K562 (cell line): ENCODE results near the gene ZSCAN12. TPM values are rescaled to one million over a fixed set of nuclear protein-coding genes. Genes with fewer than 3 reads are reported as not detected.

ENCODE experiments used
- ATAC-seq: fragments of 200-7000 bp; cut with Tn5 transposase; 3 replicates; pipeline ENCODE4 v1.9.1; 2020; ENCODE audit warnings: moderate library complexity
- BruUV-seq: library from RNA; stranded (reverse); fragments of 400-500 nt; replicated peaks from 2 replicates; lab custom pipeline; 2021; lab: Mats Ljungman, UMichigan
- CTCF ChIA-PET: fragments of 300-600 bp; formaldehyde crosslinking; extraction: SDS; loops from one replicate; lab custom pipeline; 2021; ENCODE audit warnings: low intra/inter-chr PET ratio; lab: Yijun Ruan, JAX
- POLR2A ChIA-PET: fragments of 300-600, 350-650 bp; sonication (Branson Sonifier 250); formaldehyde crosslinking; extraction: SDS; loops from one replicate; lab custom pipeline; 2021; ENCODE audit warnings: antibody characterized with exemption, inconsistent platforms; lab: Yijun Ruan, JAX
- DNase-seq, 4 experiments: peaks; one replicate each; pipeline versions ENCODE4 v3.0.0 to v3.0.0-alpha.2; 2011 to 2018; ENCODE audit warnings: low spot score in 3 of 4, mixed read lengths in 3 of 4; ENCODE audit errors: extremely low read depth in 1 of 4
- FAIRE-seq: peaks from 2 replicates; lab custom pipeline; 2011; peaks lifted over from hg19 to GRCh38; lab: Jason Lieb, UNC
- H2AFZ ChIP-seq: 2 replicates; pipeline ENCODE4 v1.6.0; 2011; ENCODE audit warnings: low read depth, low read length, control low read depth, inconsistent platforms
- H3K27ac ChIP-seq: fragments of 200-600 bp; 3 replicates; pipeline ENCODE4 v1.8.0; 2011; ENCODE audit warnings: low read depth, mild to moderate bottlenecking, control low read depth, inconsistent platforms, low read length, moderate library complexity, mixed read lengths; ENCODE audit errors: extremely low read depth
- H3K27me3 ChIP-seq, 2 experiments: fragments of 300-600 bp in 1 of 2; 2 replicates in 1 of 2; 3 replicates in 1 of 2; pipeline versions ENCODE4 v1.6.0 to v1.8.0; 2011; ENCODE audit warnings: inconsistent platforms in 2 of 2, low read length in 2 of 2, mild to moderate bottlenecking in 1 of 2, mixed read lengths in 1 of 2, moderate library complexity in 1 of 2; ENCODE audit not compliant: control insufficient read depth in 2 of 2, insufficient read depth in 2 of 2
- H3K36me3 ChIP-seq: fragments of 300-600 bp; 3 replicates; pipeline ENCODE4 v1.8.0; 2011; ENCODE audit warnings: mild to moderate bottlenecking, low read length, inconsistent platforms; ENCODE audit not compliant: control insufficient read depth, insufficient read depth
- H3K4me1 ChIP-seq, 2 experiments: fragments of 200-600 bp in 1 of 2; replicated peaks in 1 of 2; 2 replicates in 1 of 2; 3 replicates in 1 of 2; pipeline versions ENCODE4 v1.5.1 to v1.8.0; 2011; ENCODE audit warnings: inconsistent platforms in 2 of 2, low read length in 2 of 2, mild to moderate bottlenecking in 1 of 2, mixed read lengths in 1 of 2, moderate library complexity in 1 of 2; ENCODE audit not compliant: control insufficient read depth in 2 of 2, insufficient read depth in 2 of 2
- H3K4me2 ChIP-seq: 2 replicates; pipeline ENCODE4 v1.6.1; 2011; ENCODE audit warnings: low read length, control low read depth, inconsistent platforms, mixed read lengths; ENCODE audit not compliant: insufficient read depth
- H3K4me3 ChIP-seq: fragments of 200-600 bp; sonication (generic), shearing (Covaris generic); 2 replicates; pipeline ENCODE4 v1.5.1; 2016; ENCODE audit warnings: control low read depth, inconsistent platforms
- H3K79me2 ChIP-seq: fragments of 200-600 bp; 3 replicates; pipeline ENCODE4 v1.8.0; 2011; ENCODE audit warnings: low read length, inconsistent platforms; ENCODE audit not compliant: control insufficient read depth, insufficient read depth
- H3K9ac ChIP-seq, 2 experiments: 2 replicates each; pipeline versions ENCODE4 v1.6.0 to v1.6.1; 2011; ENCODE audit warnings: low read depth in 2 of 2, low read length in 2 of 2, control low read depth in 1 of 2, inconsistent platforms in 1 of 2, mild to moderate bottlenecking in 1 of 2, mixed read lengths in 1 of 2; ENCODE audit not compliant: insufficient read depth in 1 of 2
- H3K9me1 ChIP-seq: one replicate; pipeline ENCODE4 v1.6.0; 2011; ENCODE audit warnings: inconsistent platforms, mild to moderate bottlenecking, low read length, moderate library complexity; ENCODE audit not compliant: control insufficient read depth, insufficient read depth
- H3K9me3 ChIP-seq: replicated peaks from 2 replicates; pipeline ENCODE4 v1.5.1; 2011; ENCODE audit warnings: low read depth, low read length, inconsistent platforms; ENCODE audit not compliant: control insufficient read depth, insufficient read depth
- H4K20me1 ChIP-seq: replicated peaks from 2 replicates; pipeline ENCODE4 v1.6.1; 2011; ENCODE audit warnings: low read length, inconsistent platforms, mixed read lengths; ENCODE audit not compliant: control insufficient read depth, insufficient read depth
- GATA2 ChIP-seq: sonication (generic); formaldehyde crosslinking; IDR thresholded peaks from 2 replicates; pipeline ENCODE4 v1.4.0; 2020; ENCODE audit warnings: mild to moderate bottlenecking, missing genetic modification reagents
- KAT7 ChIP-seq: sonication (generic); formaldehyde crosslinking; IDR thresholded peaks from 2 replicates; pipeline ENCODE4 v1.8.0; 2022; ENCODE audit warnings: missing genetic modification reagents, mild to moderate bottlenecking, borderline replicate concordance
- NR2C2 ChIP-seq, 2 experiments: fragments of 200-800 bp in 1 of 2; sonication (Bioruptor generic) in 1 of 2; sonication (generic) in 1 of 2; formaldehyde crosslinking in 1 of 2; IDR thresholded peaks; 2 replicates each; pipeline versions ENCODE4 v1.6.1 to v1.8.0; 2016 to 2022; ENCODE audit warnings: mild to moderate bottlenecking in 1 of 2, missing compliant biosample characterization in 1 of 2, missing genetic modification characterization in 1 of 2, missing genetic modification reagents in 1 of 2
- SMAD2 ChIP-seq: fragments of 150-350 bp; IDR thresholded peaks from 2 replicates; pipeline ENCODE4 v1.6.1; 2014; ENCODE audit warnings: low read depth, mild to moderate bottlenecking, low read length
- SRSF7 ChIP-seq: fragments of 200-400 bp; formaldehyde crosslinking; optimal IDR thresholded peaks from 2 replicates; pipeline ENCODE3; 2017; ENCODE audit warnings: mild to moderate bottlenecking, low read depth, low read length
- TRIM24 ChIP-seq, 2 experiments: fragments of 450-650 bp; IDR thresholded peaks; 2 replicates each; pipeline ENCODE4 v1.6.1; 2016
- ZNF143 ChIP-seq: sonication (generic); formaldehyde crosslinking; IDR thresholded peaks from 2 replicates; pipeline ENCODE4 v1.9.0; 2022; ENCODE audit warnings: mild to moderate bottlenecking, missing genetic modification reagents
- WGBS: fragments of 100-300 bp; shearing (Covaris generic); methylation state at CpG from one replicate; pipeline ENCODE4 v1.1.6; 2016; ENCODE audit warnings: low coverage, mixed read lengths; ENCODE audit not compliant: insufficient coverage; ENCODE audit errors: missing lambda C conversion rate; 5-methylcytosine and 5-hydroxymethylcytosine counted together
- in situ Hi-C: fragments of 300-500 bp; cut with MboI; formaldehyde crosslinking; loops from 4 replicates; pipeline ENCODE4 v1.15.0; 2018; ENCODE audit warnings: inconsistent platforms, mixed read lengths
- intact Hi-C: fragments of 100-400 bp; cut with micrococcal nuclease; formaldehyde crosslinking; loops from 2 replicates; pipeline ENCODE4 v1.14.2; 2022
- polyA plus RNA-seq, 8 experiments: library from polyadenylated mRNA; depleted of rRNA in 4 of 8; stranded (reverse) in 5 of 8; unstranded in 3 of 8; fragments of >200 nt; fragmentation: Nextera tagmentation in 2 of 8; fragmentation: Illumina TruSeq in 1 of 8; extraction: Ambion mirVana in 2 of 8; extraction: Trizol in 1 of 8; gene quantifications; 2 replicates each; pipeline versions ENCODE4 v1.2.1 to v1.2.3, GENCODE V29; 2011 to 2014; ENCODE audit warnings: inconsistent platforms in 1 of 8, missing spikeins in 1 of 8
- total RNA-seq, 7 experiments: library from RNA; depleted of rRNA in 6 of 7; stranded (reverse); fragments of >200 nt in 6 of 7; fragmentation: Illumina TruSeq in 2 of 7; extraction: Trizol in 2 of 7; gene quantifications; 2 replicates each; pipeline versions ENCODE4 v1.2.1 to v1.2.3, GENCODE V29; 2011 to 2021; ENCODE audit warnings: low replicate concordance in 1 of 7
- TF ChIP-seq, protein P1 (sequence below): IDR thresholded peaks from 2 replicates; pipeline ENCODE4 v1.6.1; 2011; ENCODE audit not compliant: insufficient read length; ENCODE audit errors: extremely low read depth
- TF ChIP-seq, protein P2 (sequence below): fragments of 450-650 bp; IDR thresholded peaks from 2 replicates; pipeline ENCODE4 v1.6.1; 2017; ENCODE audit warnings: antibody characterized with exemption, mild to moderate bottlenecking
- TF ChIP-seq, protein P3 (sequence below): fragments of 250-450 bp; sonication (Bioruptor Pico); IDR thresholded peaks from 2 replicates; pipeline ENCODE4 v1.5.0; 2021; ENCODE audit warnings: mild to moderate bottlenecking, borderline replicate concordance

The ZSCAN12 gene
- total and polyA plus RNA-seq, 9 of the 15 experiments (the other 6 are each of a cell fraction or from before 2014, with no cell fraction given) = 2.5 to 19.6 (median 12.5) TPM

DNA sequence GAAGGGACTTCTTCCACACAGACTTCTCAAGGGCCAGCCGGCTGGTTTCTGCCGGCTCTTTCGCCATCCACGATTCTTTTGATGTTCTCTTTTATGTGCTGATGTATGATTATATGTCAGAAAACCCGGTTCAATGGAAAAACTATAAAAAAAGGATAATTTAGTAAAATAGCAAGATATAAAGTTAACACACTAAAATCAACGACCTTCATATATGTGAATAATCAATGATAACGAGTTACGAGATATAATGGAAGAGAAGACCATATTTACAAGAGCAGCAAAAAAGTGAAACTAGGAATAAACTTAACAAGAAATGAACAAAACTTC lies 540 bp upstream of the ZSCAN12 start:
- TSS peak; percentile 95 for BruUV-seq
- TF ChIP-seq KAT7 (CRISPR knock-in tag) (no peak), ZNF143 (CRISPR knock-in tag) (no peak), SRSF7 (no peak), SMAD2 (no peak), NR2C2 (CRISPR knock-in tag; IDR thresholded peaks at IDR 0.05) (no peak), NR2C2 (tag; IDR thresholded peaks at IDR 0.05) (no peak), GATA2 (no peak), TRIM24 (IDR thresholded peaks at IDR 0.05) (no peak)
- TF ChIP-seq, protein P1, sequence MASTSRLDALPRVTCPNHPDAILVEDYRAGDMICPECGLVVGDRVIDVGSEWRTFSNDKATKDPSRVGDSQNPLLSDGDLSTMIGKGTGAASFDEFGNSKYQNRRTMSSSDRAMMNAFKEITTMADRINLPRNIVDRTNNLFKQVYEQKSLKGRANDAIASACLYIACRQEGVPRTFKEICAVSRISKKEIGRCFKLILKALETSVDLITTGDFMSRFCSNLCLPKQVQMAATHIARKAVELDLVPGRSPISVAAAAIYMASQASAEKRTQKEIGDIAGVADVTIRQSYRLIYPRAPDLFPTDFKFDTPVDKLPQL = no peak
- TF ChIP-seq, protein P2, sequence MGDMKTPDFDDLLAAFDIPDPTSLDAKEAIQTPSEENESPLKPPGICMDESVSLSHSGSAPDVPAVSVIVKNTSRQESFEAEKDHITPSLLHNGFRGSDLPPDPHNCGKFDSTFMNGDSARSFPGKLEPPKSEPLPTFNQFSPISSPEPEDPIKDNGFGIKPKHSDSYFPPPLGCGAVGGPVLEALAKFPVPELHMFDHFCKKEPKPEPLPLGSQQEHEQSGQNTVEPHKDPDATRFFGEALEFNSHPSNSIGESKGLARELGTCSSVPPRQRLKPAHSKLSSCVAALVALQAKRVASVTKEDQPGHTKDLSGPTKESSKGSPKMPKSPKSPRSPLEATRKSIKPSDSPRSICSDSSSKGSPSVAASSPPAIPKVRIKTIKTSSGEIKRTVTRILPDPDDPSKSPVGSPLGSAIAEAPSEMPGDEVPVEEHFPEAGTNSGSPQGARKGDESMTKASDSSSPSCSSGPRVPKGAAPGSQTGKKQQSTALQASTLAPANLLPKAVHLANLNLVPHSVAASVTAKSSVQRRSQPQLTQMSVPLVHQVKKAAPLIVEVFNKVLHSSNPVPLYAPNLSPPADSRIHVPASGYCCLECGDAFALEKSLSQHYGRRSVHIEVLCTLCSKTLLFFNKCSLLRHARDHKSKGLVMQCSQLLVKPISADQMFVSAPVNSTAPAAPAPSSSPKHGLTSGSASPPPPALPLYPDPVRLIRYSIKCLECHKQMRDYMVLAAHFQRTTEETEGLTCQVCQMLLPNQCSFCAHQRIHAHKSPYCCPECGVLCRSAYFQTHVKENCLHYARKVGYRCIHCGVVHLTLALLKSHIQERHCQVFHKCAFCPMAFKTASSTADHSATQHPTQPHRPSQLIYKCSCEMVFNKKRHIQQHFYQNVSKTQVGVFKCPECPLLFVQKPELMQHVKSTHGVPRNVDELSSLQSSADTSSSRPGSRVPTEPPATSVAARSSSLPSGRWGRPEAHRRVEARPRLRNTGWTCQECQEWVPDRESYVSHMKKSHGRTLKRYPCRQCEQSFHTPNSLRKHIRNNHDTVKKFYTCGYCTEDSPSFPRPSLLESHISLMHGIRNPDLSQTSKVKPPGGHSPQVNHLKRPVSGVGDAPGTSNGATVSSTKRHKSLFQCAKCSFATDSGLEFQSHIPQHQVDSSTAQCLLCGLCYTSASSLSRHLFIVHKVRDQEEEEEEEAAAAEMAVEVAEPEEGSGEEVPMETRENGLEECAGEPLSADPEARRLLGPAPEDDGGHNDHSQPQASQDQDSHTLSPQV = no peak
- TF ChIP-seq, protein P3, sequence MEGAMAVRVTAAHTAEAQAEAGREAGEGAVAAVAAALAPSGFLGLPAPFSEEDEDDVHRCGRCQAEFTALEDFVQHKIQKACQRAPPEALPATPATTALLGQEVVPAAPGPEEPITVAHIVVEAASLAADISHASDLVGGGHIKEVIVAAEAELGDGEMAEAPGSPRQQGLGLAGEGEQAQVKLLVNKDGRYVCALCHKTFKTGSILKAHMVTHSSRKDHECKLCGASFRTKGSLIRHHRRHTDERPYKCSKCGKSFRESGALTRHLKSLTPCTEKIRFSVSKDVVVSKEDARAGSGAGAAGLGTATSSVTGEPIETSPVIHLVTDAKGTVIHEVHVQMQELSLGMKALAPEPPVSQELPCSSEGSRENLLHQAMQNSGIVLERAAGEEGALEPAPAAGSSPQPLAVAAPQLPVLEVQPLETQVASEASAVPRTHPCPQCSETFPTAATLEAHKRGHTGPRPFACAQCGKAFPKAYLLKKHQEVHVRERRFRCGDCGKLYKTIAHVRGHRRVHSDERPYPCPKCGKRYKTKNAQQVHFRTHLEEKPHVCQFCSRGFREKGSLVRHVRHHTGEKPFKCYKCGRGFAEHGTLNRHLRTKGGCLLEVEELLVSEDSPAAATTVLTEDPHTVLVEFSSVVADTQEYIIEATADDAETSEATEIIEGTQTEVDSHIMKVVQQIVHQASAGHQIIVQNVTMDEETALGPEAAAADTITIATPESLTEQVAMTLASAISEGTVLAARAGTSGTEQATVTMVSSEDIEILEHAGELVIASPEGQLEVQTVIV (CRISPR knock-in tag) = no peak

More for the DNA sequence above, 540 bp upstream of the ZSCAN12 start:
- Histone ChIP-seq H3K27ac (peak overlapping the region; percentile 80), H3K4me3 (peak overlapping the region; percentile 61), H2AFZ (peak overlapping the region; percentile 96), H3K27me3 (no peaks in the 10 kb centered on the region), H3K9ac (peak overlapping the region; percentile 84 to 97), H3K4me1 (peaks cover 21 to 35% of the 10 kb centered on the region in 2 experiments), H3K4me2 (peak overlapping the region; percentile 91), H3K9me1 (no peaks in the 10 kb centered on the region), H3K9me3 (no peaks in the 10 kb centered on the region), H4K20me1 (no peaks in the 10 kb centered on the region), H3K36me3 (peaks cover 32% of the 10 kb centered on the region), H3K79me2 (peaks cover 51% of the 10 kb centered on the region)
- ChIA-PET CTCF (no interaction called here), POLR2A (no interaction called here)
- under 1% methylated on average over 8 of the region's 8 CpGs for WGBS
- FAIRE-seq (no peak), DNase-seq (no peak), ATAC-seq (no peak)
- intact Hi-C loops = loop anchor here (2.0 kb wide), 1 partner anchor 143 kb away; no protein-coding TSS in a partner anchor
- in situ Hi-C loops = no loop called here
